Loucy (cell line): ENCODE results near the gene DCLK2.

Experiments used
- CTCF ChIP-seq: fragments of 200-600 bp; sonication (generic); conservative IDR thresholded peaks from 2 replicates; pipeline ENCODE4 v1.5.1; 2014; ENCODE audit warnings: mild to moderate bottlenecking, antibody characterized with exemption, low read length
- EZH2phosphoT487 ChIP-seq: fragments of 200-600 bp; IDR thresholded peaks from 2 replicates; pipeline ENCODE4 v1.6.1; 2018; ENCODE audit warnings: antibody characterized with exemption, mild to moderate bottlenecking, moderate library complexity, borderline replicate concordance

- TF ChIP-seq CTCF: no peak
- TF ChIP-seq EZH2phosphoT487: no peak
Measured at GRCh38 chr4:150256841-150257730, 178.8 kb downstream of the DCLK2 start.
